Measurements from ENCODE around the gene PPP1R12A. TPM values are rescaled to one million over a fixed set of nuclear protein-coding genes. Genes with fewer than 3 reads are reported as not detected.

PPP1R12A gene
- total and polyA plus RNA-seq, 12 donors: 11.5 to 73.5 (median 58.6) TPM

DNA sequence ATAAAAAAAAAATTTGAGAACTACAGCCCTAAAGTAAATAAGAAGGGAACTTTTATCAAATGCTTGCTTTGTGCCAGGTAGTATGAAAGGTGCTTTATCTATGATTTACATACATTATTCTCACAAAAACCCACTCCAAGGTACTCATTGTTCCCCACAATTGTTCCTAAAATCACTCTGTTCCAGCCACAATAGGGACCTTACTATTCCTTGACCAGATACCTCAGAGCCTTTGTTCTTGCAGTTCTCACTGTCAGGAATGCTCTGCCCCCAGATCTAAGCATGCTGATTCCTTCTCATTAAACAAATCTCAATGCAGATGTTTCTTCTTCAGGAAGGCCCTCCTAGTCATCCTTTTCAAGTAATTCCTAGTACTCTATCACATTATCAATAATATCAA lies 60.2 kb downstream of the PPP1R12A start:
- TF ChIP-seq, protein P1, sequence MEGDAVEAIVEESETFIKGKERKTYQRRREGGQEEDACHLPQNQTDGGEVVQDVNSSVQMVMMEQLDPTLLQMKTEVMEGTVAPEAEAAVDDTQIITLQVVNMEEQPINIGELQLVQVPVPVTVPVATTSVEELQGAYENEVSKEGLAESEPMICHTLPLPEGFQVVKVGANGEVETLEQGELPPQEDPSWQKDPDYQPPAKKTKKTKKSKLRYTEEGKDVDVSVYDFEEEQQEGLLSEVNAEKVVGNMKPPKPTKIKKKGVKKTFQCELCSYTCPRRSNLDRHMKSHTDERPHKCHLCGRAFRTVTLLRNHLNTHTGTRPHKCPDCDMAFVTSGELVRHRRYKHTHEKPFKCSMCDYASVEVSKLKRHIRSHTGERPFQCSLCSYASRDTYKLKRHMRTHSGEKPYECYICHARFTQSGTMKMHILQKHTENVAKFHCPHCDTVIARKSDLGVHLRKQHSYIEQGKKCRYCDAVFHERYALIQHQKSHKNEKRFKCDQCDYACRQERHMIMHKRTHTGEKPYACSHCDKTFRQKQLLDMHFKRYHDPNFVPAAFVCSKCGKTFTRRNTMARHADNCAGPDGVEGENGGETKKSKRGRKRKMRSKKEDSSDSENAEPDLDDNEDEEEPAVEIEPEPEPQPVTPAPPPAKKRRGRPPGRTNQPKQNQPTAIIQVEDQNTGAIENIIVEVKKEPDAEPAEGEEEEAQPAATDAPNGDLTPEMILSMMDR (IDR thresholded peaks at IDR 0.05): no peak
- Histone ChIP-seq H3K27me3 (no peaks in the 10 kb centered on the region), H3K9me3 (no peaks in the 10 kb centered on the region), H3K27ac (no peak overlapping the region), H3K4me3 (no peak overlapping the region), H3K36me3 (peaks cover 0 to 28% (median 0%) of the 10 kb centered on the region in 9 donors), H3K4me1 (peaks cover 0 to 58% (median 11%) of the 10 kb centered on the region in 9 donors)
- ATAC-seq: no peak
- DNase-seq: no peak
- intact Hi-C loops (cut with DNase I): no loop called here

DNA sequence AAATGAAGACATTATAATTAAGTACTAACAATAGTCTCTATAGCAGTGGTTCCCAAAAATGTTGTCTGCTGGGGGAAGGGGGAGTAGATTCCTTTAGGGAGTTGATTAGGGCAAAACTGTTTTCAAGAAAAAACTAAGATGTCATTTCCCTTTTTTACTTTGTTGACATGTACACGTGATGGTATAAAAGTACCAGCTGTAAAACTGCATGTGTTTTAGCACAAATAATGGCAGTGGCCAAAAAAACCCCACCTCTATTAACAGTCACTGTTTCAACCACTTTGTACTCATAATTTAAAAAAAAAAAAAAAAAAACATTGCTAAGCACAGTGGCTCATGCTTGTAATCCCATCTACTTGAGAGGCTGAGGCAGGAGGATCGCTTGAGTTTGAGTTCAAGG lies 61.7 kb downstream of the PPP1R12A start:
- intact Hi-C loops (cut with DNase I): no loop called here
- Histone ChIP-seq H3K9me3 (no peaks in the 10 kb centered on the region), H3K4me1 (peaks cover 0 to 68% (median 8%) of the 10 kb centered on the region in 9 donors), H3K4me3 (no peak overlapping the region), H3K36me3 (peaks cover 0 to 38% (median 0%) of the 10 kb centered on the region in 9 donors), H3K27ac (peak overlapping the region in 2 of 10 donors; percentile 3 to 57), H3K27me3 (no peaks in the 10 kb centered on the region)
- WGBS, 2 donors: 65 to 70% methylated on average over 2 of the region's 2 CpGs
- TF ChIP-seq, protein P1 (IDR thresholded peaks at IDR 0.05): no peak
- DNase-seq (no peak), ATAC-seq (peak in 3 of 8 donors; percentile 16 to 56 (median 18))

DNA sequence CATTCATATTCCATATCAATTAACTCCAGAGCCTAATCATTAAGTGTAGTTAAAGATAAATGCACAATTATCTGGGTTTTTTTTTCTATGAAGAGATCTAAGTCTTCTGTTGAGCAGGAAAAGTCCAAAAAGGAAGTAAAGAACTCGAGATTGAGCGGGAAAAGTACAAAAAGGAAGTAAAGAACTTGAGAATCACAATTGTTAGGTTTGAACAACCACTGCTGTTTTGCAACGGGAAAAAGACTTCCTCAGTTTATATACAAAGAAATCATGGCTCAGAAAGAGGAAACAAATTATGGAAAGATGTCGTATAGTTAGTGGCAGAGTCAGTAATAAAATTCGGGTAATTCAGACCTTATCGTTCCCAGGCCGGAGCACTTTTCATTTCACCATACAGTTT lies 63.3 kb downstream of the PPP1R12A start:
- H3K27me3 ChIP-seq: no peaks in the 10 kb centered on the region
- peak overlapping the region in 2 of 10 donors; percentile 23 to 57 for H3K27ac ChIP-seq
- H3K36me3 ChIP-seq: peaks cover 0 to 54% (median 0%) of the 10 kb centered on the region in 9 donors
- ATAC-seq: peak in 1 of 8 donors; percentile 18
- no peaks in the 10 kb centered on the region for H3K9me3 ChIP-seq
- TF ChIP-seq, protein P1 (IDR thresholded peaks at IDR 0.05): no peak
- intact Hi-C loops (cut with DNase I): no loop called here
- DNase-seq: no peak
- 71 to 73% methylated on average over 7 of the region's 7 CpGs for WGBS, 2 donors
- peaks cover 0 to 60% (median 8%) of the 10 kb centered on the region in 9 donors for H3K4me1 ChIP-seq
- no peak overlapping the region for H3K4me3 ChIP-seq

DNA sequence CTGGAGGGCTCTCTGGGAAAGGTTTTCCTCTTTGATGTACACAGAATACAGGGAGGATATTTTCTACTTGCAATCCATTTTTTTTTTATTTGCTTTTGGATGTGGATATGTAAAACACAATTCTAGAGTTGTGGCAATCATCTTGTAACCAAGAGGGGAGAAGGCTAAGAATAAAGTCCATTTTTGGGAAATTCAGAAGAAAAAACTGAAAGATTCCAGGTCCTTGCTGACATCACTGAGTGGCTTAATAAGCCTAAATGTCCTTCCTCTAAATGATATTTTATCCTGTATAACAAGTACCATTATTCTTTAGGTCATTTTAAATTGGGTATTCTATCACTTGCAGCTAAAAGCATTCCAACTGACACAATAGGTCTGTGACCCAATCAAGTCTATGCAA lies 64.0 kb downstream of the PPP1R12A start:
- H3K27ac ChIP-seq: peak overlapping the region in 2 of 10 donors; percentile 23 to 57
- no peak overlapping the region for H3K4me3 ChIP-seq
- peaks cover 0 to 56% (median 0%) of the 10 kb centered on the region in 9 donors for H3K36me3 ChIP-seq
- intact Hi-C loops (cut with DNase I): no loop called here
- TF ChIP-seq, protein P1 (IDR thresholded peaks at IDR 0.05): no peak
- no peaks in the 10 kb centered on the region for H3K27me3 ChIP-seq
- no peak for DNase-seq
- peaks cover 0 to 56% (median 8%) of the 10 kb centered on the region in 9 donors for H3K4me1 ChIP-seq
- no peak for ATAC-seq
- H3K9me3 ChIP-seq: no peaks in the 10 kb centered on the region
